NCI-H187 (cell line): ENCODE data around the gene CLDN5.

Experiments used
- DNase-seq, 2 experiments: peaks; one replicate each; lab custom pipeline; 2025; lab: John Stamatoyannopoulos, UW

The CLDN5 gene

GRCh38 chr22:19503869-19504268, 20.3 kb downstream of the CLDN5 start:
- DNase-seq = no peak

- no peak for DNase-seq
Observed at GRCh38 chr22:19503367-19503766, 20.8 kb downstream of the CLDN5 start.

- DNase-seq = no peak
Observed at GRCh38 chr22:19501897-19502447, 22.2 kb downstream of the CLDN5 start.

GRCh38 chr22:19499880-19500242, 24.3 kb downstream of the CLDN5 start:
- DNase-seq = no peak

GRCh38 chr22:19499236-19499879, 24.9 kb downstream of the CLDN5 start:
- no peak for DNase-seq

GRCh38 chr22:19498866-19499190, 25.4 kb downstream of the CLDN5 start:
- no peak for DNase-seq

- no peak for DNase-seq
Observed at GRCh38 chr22:19498154-19498865, 25.9 kb downstream of the CLDN5 start.

- DNase-seq = no peak
Observed at GRCh38 chr22:19497245-19497644, 27.0 kb downstream of the CLDN5 start.

GRCh38 chr22:19496324-19496630, 27.9 kb downstream of the CLDN5 start:
- DNase-seq = no peak

GRCh38 chr22:19495562-19496323, 28.5 kb downstream of the CLDN5 start:
- DNase-seq = no peak

GRCh38 chr22:19494676-19495173, 29.5 kb downstream of the CLDN5 start:
- DNase-seq = no peak

GRCh38 chr22:19494001-19494560, 30.1 kb downstream of the CLDN5 start:
- DNase-seq = no peak

- no peak for DNase-seq
Observed at GRCh38 chr22:19492504-19493174, 31.6 kb downstream of the CLDN5 start.

GRCh38 chr22:19490628-19491230, 33.5 kb downstream of the CLDN5 start:
- DNase-seq = no peak

GRCh38 chr22:19488884-19489843, 35.0 kb downstream of the CLDN5 start:
- DNase-seq = no peak

- no peak for DNase-seq
Observed at GRCh38 chr22:19488285-19488684, 35.9 kb downstream of the CLDN5 start.

- DNase-seq = no peak
Observed at GRCh38 chr22:19483481-19484244, 40.5 kb downstream of the CLDN5 start.

- DNase-seq = no peak
Observed at GRCh38 chr22:19482297-19482696, 41.9 kb downstream of the CLDN5 start.

GRCh38 chr22:19480789-19481188, 43.4 kb downstream of the CLDN5 start:
- no peak for DNase-seq

GRCh38 chr22:19480173-19480568, 44.0 kb downstream of the CLDN5 start:
- no peak for DNase-seq
